ENCODE data around the gene PDE5A.

Gene PDE5A

DNA sequence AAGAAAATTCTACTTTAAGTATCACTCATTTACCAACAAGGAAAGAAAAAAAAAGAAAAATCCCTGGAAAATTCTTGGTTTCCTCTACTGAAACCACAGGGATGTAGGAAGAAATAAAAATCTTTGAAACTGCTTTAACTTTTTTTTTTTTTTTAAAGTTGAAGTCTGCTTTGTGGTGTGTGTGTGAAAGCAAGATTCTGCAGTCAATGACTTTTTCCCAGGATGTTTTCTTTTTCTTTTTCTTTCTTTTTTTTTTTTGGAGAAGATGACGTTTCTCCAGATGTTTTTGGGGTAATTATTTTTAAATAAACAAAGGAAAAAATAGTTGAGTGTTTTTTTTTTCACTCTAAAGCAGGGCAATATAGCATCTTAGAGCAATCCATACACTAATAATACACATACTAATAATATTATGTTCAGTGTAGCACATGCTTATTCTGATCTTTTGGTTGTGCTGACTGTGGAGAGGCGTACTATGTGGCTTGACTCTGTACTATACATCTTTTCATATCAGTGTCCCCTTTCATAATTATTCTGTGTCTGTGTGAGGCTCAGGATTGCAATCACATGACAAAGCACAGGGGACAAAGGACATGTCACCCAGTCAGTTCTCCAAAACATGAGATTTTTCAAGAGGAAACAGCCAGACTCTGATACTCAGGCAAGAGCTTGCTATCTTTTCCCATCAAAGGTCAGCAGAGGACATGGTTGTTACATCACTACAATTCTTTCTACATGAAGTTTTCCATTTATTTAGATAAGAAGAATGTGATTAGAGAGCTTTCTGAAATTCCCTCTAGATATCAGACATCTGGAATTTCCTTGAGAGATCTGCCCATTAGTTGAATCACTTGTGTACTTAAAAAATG is 111.0 kb downstream of the PDE5A start:
- Histone ChIP-seq H3K36me3 (ENCODE audit: control insufficient read depth in 2 of 2, insufficient read depth in 1 of 2, low read length in 2 of 2) (peaks cover 0 to 59% of the 10 kb centered on the region in 2 experiments; a peak in 2 of 3 replicates), H3K27ac (ENCODE audit: extremely low read depth, low read depth, low read length) (no peak overlapping the region), H3K9me3 (ENCODE audit: control insufficient read depth, insufficient read depth, low read depth, low read length) (no peaks in the 10 kb centered on the region), H3K4me1 (ENCODE audit: control insufficient read depth, insufficient read depth, low read length) (no peaks in the 10 kb centered on the region), H3K4me3 (ENCODE audit: low read depth, low read length) (no peak overlapping the region)
- POLR2A ChIA-PET: no interaction called here
- CTCF ChIA-PET: no interaction called here
- TF ChIP-seq HOXC10 (CRISPR knock-in tag; IDR thresholded peaks at IDR 0.05) (no peak), SCRT1 (tag by site-specific recombination; IDR thresholded peaks at IDR 0.05; ENCODE audit: borderline replicate concordance) (no peak), ZNF350 (tag by site-specific recombination; IDR thresholded peaks at IDR 0.05) (no peak), HIC1 (tag by site-specific recombination; IDR thresholded peaks at IDR 0.05) (no peak), ZNF23 (tag by site-specific recombination; IDR thresholded peaks at IDR 0.05; ENCODE audit: borderline replicate concordance) (no peak), ZNF248 (tag by site-specific recombination; IDR thresholded peaks at IDR 0.05) (no peak), ZNF366 (tag by site-specific recombination; conservative IDR thresholded peaks at IDR 0.05) (no peak), ZIC2 (tag by site-specific recombination; IDR thresholded peaks at IDR 0.05) (no peak), ZNF624 (tag by site-specific recombination; IDR thresholded peaks at IDR 0.05) (no peak), ZNF843 (tag by site-specific recombination; IDR thresholded peaks at IDR 0.05) (no peak), ZNF571 (tag by site-specific recombination; IDR thresholded peaks at IDR 0.05) (no peak), ZNF830 (tag by site-specific recombination; IDR thresholded peaks at IDR 0.05; ENCODE audit: low read depth) (no peak), ZNF768 (tag by site-specific recombination; IDR thresholded peaks at IDR 0.05) (no peak), ZNF664 (tag by site-specific recombination; IDR thresholded peaks at IDR 0.05) (no peak), KLF9 (tag by site-specific recombination; IDR thresholded peaks at IDR 0.05; ENCODE audit: low read depth) (no peak), AEBP2 (tag by site-specific recombination; IDR thresholded peaks at IDR 0.05; ENCODE audit: borderline replicate concordance) (no peak), ZNF707 (tag by site-specific recombination; IDR thresholded peaks at IDR 0.05) (no peak), ZNF211 (tag by site-specific recombination; IDR thresholded peaks at IDR 0.05; ENCODE audit: low read depth) (no peak), ZNF423 (tag by site-specific recombination; IDR thresholded peaks at IDR 0.05) (no peak)

DNA sequence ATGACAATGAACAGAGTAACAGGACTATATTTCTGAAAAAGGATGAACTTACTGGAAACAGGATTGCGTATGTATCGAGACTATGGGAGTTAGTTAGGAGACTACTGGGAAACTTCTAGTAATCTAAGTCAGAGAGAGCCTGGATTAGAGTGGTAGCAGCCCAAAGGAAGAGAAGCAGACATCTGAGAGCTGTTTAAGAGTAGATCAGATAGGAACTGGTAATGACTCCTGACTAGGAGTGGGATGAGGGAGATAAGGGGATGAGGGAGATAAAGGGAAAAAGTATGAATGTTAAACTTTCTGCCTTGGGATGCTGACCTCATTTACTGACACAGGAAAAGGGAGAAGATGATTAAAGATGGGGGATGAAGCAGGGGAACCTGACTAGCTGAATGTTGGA is 116.2 kb downstream of the PDE5A start:
- Histone ChIP-seq H3K36me3 (ENCODE audit: control insufficient read depth in 2 of 2, insufficient read depth in 1 of 2, low read length in 2 of 2) (peaks cover 0 to 56% of the 10 kb centered on the region in 2 experiments; a peak in 1 of 3 replicates), H3K27ac (ENCODE audit: extremely low read depth, low read depth, low read length) (no peak overlapping the region), H3K4me1 (ENCODE audit: control insufficient read depth, insufficient read depth, low read length) (no peaks in the 10 kb centered on the region), H3K9me3 (ENCODE audit: control insufficient read depth, insufficient read depth, low read depth, low read length) (no peaks in the 10 kb centered on the region), H3K4me3 (ENCODE audit: low read depth, low read length) (no peak overlapping the region)
- CTCF ChIA-PET: no interaction called here
- POLR2A ChIA-PET: no interaction called here
- TF ChIP-seq, protein P1, sequence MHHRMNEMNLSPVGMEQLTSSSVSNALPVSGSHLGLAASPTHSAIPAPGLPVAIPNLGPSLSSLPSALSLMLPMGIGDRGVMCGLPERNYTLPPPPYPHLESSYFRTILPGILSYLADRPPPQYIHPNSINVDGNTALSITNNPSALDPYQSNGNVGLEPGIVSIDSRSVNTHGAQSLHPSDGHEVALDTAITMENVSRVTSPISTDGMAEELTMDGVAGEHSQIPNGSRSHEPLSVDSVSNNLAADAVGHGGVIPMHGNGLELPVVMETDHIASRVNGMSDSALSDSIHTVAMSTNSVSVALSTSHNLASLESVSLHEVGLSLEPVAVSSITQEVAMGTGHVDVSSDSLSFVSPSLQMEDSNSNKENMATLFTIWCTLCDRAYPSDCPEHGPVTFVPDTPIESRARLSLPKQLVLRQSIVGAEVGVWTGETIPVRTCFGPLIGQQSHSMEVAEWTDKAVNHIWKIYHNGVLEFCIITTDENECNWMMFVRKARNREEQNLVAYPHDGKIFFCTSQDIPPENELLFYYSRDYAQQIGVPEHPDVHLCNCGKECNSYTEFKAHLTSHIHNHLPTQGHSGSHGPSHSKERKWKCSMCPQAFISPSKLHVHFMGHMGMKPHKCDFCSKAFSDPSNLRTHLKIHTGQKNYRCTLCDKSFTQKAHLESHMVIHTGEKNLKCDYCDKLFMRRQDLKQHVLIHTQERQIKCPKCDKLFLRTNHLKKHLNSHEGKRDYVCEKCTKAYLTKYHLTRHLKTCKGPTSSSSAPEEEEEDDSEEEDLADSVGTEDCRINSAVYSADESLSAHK (tag by site-specific recombination; IDR thresholded peaks at IDR 0.05): no peak
- TF ChIP-seq ZNF274 (IDR thresholded peaks at IDR 0.05; ENCODE audit: low read length) (no peak), ZNF274 (tag by site-specific recombination; IDR thresholded peaks at IDR 0.05; ENCODE audit: borderline replicate concordance) (no peak), ZNF133 (tag by site-specific recombination; IDR thresholded peaks at IDR 0.05) (no peak), ZNF701 (tag by site-specific recombination; IDR thresholded peaks at IDR 0.05) (no peak), ZXDB (tag by site-specific recombination; IDR thresholded peaks at IDR 0.05) (no peak), SCRT2 (tag by site-specific recombination; IDR thresholded peaks at IDR 0.05) (no peak), ZNF768 (tag by site-specific recombination; IDR thresholded peaks at IDR 0.05) (no peak), ZFP69B (tag by site-specific recombination; IDR thresholded peaks at IDR 0.05) (no peak), ZNF2 (tag by site-specific recombination; IDR thresholded peaks at IDR 0.05) (no peak), ZBTB21 (tag by site-specific recombination; IDR thresholded peaks at IDR 0.05) (no peak), ZNF785 (tag by site-specific recombination; IDR thresholded peaks at IDR 0.05) (no peak), ZNF37A (tag by site-specific recombination; IDR thresholded peaks at IDR 0.05) (no peak), ZNF610 (tag by site-specific recombination; IDR thresholded peaks at IDR 0.05; ENCODE audit: borderline replicate concordance) (no peak)

Data from HEK293 (cell line).